Smooth muscle cell (in vitro differentiated cells): ENCODE data around the gene FGF14. TPM values are rescaled to one million over a fixed set of nuclear protein-coding genes. Genes with fewer than 3 reads are reported as not detected.

Experiments used
- microRNA-seq: library from miRNA; unstranded; fragments of <30 nt; microRNA quantifications from one replicate; pipeline ENCODE4, GENCODE V29; 2016; ENCODE audit warnings: borderline number of aligned reads
- polyA plus RNA-seq: library from polyadenylated mRNA; unstranded; fragments of >200 nt; fragmentation: Nextera tagmentation; extraction: Ambion mirVana; gene quantifications from 2 replicates; pipeline ENCODE4 v1.2.1, GENCODE V29; 2016
- small RNA-seq: library from RNA; depleted of rRNA; stranded (forward); fragments of <200 nt; gene quantifications from one replicate; pipeline ENCODE3, GENCODE V24; 2014
- total RNA-seq: library from RNA; depleted of rRNA; stranded (reverse); fragments of >200 nt; gene quantifications from 2 replicates; pipeline ENCODE4 v1.2.3, GENCODE V29; 2014

The FGF14 gene
- total and polyA plus RNA-seq, 2 experiments from 2014 or later, result 0.23 TPM; not detected in 1

Small RNA genes within 50 kb of the gene (microRNA-seq; reads per million reads assigned to microRNA genes)
- gene MIR2681, result not detected
- gene MIR4705, result not detected

Small RNA genes within 50 kb of the gene (small RNA-seq; reads per million reads assigned to genes)
- not detected for gene MIR2681
- gene MIR4705, result not detected
- not detected for gene RNU1-24P
- gene RNY1P2, result not detected
- gene RPL39P29, result not detected

Other genes with a start within 250 kb of the FGF14 start
- gene TPP2, start 194.9 kb upstream of the FGF14 start, total RNA-seq, result 38.7 and 51.6 TPM in 2 replicates
- 13.0 and 14.2 TPM in 2 replicates for gene TPP2, start 194.9 kb upstream of the FGF14 start, polyA plus RNA-seq